HUDEP-2 (cell line): ENCODE measurements around the gene FURIN.
"Not testable (repeated sequence)": the region's sequence is repeated elsewhere in the genome, so short reads cannot be mapped to it uniquely, and the experiment has no call there.

Experiments used
- DNase-seq, 76 experiments: peaks; one replicate each; lab custom pipeline; 2025; ENCODE audit not compliant: unreplicated experiment in 76 of 76; lab: John Stamatoyannopoulos, UW

Gene FURIN

DNA sequence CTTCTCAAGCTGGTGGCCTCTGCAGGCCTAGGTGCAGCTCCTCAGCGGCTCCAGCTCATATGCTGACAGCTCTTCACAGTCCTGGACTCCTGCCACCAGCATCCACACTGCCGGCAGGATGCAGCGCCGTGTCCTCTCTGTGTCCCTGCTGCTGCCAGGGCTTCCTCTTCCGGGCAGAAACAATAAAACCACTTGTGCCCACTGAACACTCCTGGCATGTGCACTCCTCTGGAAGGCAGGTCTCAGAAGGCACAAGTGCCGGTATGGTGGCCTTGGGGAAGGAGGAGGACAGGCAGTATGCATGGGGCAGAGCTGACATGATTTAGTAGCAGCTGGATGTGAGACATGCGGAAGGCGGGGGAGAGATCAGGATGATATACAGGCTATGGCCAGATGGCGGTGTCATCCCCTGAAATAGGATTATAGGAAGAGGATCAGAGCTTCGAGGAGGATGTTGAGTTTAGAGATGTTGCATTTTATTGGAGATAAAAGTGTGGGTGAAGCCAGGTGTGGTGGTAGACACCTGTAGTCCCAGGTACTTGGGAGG is 27.3 kb downstream of the FURIN start:
- peak in 30 of 76 experiments; percentile 3 to 46 (median 16) for DNase-seq

DNA sequence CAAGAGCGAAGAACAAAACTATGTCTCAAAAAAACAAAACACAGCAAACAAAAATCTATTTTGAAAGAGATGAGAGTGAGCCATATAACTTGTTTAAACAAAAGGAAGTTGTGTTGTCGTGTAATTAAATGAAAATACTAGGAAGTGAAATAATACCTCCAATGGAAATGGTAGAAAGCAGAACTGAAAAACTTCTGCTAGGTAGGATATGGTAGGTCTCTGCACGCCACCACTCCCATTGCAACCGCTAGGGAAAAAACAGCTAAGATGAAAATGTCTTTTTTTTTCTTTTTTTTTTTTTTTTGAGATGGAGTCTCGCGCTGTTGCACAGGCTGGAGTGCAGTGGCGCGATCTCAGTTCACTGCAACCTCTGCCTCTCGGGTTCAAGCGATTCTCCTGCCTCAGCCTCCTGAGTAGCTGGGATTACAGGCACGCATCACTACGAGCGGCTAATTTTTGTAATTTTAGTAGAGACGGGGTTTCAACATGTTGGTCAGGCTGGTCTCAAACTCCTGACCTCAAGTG is 28.8 kb downstream of the FURIN start:
- not testable (repeated sequence) for DNase-seq

DNA sequence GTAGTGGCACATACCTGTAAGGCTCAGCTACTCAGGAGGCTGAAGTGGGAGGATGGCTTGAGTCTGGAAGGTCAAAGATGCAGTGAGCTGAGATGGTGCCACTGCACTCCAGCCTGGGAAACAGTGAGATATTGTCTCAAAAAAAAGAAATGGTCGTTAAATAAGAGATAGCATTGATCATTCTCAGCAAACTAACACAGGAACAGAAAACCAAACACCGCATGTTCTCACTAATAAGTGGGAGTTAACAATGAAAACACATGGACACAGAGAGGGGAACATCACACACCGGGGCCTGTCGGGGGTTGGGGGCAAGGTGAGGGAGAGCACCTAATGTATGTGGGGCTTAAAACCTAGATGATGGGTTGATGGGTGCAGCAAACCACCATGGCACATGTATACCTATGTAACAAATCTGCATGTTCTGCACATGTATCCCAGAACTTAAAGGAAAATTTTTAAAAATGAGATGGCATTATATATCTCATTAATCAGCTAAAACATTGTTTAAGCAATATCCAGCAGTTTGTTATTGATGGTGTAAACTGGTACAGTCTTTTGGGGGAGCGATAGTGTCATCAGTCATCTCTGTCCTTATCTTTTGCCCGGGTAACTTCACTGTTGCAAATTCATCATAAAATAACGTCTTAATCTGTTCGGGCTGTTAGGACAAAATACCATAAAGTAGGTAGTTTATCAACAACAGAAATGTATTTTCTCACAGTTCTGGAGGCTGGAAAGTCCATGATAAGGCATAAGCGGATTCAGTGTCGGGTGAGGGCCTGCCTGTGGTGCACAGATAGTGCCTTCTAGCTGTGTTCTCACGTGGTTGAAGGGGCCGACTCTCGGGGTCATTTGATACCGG is 33.0 kb downstream of the FURIN start:
- peak in 75 of 76 experiments; percentile 51 to 99 (median 94) for DNase-seq

DNA sequence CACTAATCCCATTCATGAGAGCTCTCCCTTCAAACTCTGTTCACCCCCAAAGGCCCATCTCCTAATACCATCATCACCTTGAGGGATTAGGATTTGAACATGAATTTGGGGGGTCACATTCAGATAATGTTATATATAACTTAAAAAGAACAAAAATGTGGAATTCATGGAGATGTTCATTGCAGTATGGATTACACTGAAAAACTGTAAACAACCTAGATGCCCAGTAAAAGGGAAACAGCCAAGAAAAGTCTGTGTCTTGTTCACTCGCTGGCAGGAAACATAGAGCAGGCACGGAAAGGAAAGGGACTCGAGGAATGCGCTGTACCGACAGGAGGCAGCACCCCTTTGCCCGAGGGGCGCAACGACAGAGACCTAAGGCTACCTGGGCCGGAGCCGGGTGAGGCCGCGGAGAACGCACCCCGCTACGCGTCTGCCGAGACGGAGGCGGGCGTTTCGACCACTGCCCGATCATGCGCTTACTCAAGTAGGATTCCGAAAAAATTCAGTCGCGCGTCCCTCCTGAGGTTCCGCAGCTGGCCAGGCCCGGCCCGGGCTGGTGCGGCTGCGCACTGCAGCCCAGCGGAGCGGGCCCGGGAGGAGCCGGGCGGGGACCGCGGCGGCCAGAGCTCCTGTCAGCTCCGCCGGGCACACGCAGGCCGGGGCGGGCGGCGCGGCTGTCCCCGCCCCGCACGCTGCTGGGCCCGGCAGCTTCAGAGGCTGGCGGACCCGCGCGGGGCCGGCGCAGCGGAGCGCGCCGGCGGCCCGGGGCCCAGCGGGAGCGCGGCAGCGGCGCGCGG is 33.9 kb downstream of the FURIN start:
- peak in 55 of 76 experiments; percentile 10 to 73 (median 52) for DNase-seq

DNA sequence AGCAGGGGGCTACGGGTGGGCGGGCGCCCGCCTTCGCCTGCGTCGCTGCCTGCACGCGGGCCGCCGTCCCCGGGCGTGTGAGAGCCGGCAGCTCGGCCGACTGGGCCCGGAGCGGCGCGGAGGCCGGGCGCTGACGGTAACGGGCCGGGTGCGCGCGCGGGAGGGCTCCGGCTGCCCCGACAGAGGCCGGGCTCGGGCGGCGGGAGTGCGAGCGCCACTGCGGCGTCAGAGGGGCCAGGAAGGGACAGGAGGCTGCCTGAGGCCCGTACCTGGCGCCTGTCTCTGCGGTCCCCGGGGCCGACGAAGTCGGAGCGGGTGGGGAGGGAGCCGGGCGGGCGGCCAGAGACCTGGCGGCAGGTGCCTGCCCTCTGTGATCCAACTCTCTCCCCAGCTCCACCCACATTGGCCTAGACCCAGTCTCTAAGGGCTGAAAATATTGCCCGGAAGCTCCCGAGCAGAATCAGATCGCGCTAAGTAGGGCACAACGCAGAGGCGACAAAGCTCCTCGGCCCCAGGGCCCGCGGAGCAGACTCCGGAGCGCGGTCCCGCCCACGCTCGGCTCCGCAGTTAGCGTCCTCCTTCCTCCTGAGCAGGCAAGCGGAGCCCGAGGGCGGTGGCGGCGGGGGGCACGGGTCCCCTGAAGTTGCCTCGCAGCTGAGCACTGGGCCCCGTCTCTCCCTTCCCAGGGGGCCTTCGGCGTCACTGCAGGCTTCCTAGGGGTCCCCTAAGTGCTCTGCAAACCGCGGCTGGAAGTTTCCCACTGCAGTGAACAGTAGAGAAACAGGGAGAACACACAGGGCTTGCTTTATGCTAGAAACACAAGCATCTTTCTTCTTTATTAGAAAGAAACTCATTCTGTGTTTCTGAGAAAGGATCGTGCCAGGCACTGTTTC is 34.7 kb downstream of the FURIN start, which contains the start of gene MAN2A2:
Gene MAN2A2 (plus strand): TSS at position 463 of the 893 bp plus-strand sequence. CDS start 906 bp downstream, outside the sequence.
- DNase-seq: peak in 74 of 76 experiments; percentile 25 to 91 (median 80)

DNA sequence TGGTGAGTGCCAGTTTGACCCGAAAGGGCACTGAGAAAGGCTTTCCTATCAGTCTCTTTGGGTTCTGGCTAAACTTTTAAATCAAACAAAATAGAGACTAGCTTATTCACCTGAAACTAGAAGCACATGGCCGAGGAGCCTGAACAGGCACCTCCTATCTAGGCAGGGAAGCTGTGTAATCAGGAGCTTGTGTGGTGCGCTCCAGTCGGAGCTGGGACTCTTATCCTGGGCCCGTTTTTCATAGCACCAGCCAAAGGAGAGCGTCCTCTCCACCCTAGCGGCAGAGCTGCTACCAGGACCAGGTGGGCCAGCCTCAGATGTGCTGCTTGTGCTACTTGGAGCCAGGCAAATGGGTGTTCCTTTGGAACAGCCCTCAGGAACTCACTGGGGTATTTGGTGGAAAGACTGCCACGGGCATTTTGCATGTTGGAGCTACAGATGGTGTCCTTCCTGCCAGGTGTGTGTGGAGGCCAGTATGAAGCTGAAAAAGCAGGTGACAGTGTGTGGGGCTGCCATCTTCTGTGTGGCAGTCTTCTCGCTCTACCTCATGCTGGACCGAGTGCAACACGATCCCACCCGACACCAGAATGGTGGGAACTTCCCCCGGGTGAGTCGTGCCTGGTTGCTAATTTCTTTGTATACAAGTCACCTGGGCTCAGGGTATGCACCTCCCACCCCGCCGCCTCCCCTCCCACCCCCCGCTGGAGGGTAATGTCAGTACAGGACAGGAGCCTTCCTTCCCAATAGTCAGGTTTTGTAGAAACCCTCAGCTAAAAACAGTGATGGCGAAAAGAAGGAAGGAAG is 35.5 kb downstream of the FURIN start:
- peak in 64 of 76 experiments; percentile 11 to 73 (median 46) for DNase-seq

DNA sequence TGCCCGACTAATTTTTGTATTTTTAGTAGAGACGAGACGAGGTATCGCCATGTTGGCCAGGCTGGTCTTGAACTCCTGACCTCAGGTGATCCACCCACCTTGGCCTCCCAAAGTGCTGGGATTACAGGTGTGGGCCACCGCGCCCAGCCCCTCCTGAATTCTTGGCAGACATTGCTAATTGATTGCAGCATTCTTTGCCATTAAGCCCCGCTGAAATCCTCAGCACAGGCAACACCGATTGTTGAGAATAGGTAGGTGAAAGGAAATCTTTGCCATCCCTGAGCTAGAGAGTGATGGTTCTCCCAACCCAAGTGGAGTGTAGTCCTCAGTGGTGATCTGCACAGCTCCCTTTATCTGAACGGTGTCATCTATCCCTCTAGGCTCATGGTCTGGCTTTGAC is 36.4 kb downstream of the FURIN start:
- no peak for DNase-seq

DNA sequence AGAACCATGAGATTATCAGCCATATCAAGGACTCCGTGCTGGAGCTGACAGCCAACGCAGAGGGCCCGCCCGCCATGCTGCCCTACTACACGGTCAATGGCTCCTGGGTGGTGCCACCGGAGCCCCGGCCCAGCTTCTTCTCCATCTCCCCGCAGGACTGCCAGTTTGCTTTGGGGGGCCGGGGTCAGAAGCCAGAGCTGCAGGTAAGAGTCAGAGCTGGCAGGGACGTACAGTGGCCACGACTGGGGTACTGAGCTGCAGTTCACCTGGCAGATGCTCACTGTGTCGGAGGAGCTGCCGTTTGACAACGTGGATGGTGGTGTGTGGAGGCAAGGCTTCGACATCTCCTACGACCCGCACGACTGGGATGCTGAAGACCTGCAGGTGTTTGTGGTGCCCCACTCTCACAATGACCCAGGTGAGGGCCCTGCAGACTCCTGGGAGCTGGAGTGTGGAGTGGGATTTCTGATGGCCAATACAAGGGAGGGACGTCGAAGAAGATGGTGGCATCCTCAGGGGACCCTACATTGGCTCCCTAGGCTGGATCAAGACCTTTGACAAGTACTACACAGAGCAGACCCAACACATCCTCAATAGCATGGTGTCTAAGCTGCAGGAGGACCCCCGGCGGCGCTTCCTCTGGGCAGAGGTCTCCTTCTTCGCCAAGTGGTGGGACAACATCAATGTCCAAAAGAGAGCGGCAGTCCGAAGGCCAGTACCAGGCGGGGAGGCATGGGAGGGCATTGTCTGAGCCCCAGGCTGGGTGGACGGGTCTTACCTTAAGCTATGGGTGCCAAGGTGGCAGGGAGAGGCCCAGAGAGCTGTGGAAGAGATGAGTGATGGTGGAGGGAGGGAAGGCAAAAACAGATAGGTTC is 37.2 kb downstream of the FURIN start:
- DNase-seq: peak in 1 of 76 experiments; percentile 17

DNA sequence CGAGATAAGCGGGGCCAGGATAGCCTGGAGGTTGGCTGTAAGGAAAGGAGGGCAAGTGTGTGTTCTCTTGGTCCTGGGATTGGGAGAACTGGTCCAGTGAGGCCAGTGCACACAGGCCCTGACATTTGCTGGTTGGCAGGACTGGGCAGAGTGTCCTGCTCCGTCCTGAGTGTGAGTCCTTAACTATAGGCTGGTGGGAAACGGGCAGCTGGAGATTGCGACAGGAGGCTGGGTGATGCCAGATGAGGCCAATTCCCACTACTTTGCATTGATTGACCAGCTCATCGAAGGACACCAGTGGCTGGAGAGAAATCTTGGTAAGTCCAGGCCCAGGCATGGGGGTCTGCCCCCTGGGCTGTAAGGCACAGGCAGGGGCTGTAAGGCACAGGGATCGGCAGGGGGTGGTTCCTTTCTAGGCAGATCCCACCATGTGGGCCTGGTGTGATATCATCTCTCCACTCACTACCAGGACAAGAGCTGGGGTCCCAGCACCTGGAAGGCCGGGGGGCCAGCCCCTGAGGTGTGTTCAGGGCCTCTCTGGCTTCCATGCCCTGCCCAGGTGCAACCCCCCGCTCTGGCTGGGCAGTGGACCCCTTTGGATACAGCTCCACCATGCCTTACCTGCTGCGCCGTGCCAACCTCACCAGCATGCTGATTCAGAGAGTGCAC is 37.9 kb downstream of the FURIN start:
- no peak for DNase-seq

DNA sequence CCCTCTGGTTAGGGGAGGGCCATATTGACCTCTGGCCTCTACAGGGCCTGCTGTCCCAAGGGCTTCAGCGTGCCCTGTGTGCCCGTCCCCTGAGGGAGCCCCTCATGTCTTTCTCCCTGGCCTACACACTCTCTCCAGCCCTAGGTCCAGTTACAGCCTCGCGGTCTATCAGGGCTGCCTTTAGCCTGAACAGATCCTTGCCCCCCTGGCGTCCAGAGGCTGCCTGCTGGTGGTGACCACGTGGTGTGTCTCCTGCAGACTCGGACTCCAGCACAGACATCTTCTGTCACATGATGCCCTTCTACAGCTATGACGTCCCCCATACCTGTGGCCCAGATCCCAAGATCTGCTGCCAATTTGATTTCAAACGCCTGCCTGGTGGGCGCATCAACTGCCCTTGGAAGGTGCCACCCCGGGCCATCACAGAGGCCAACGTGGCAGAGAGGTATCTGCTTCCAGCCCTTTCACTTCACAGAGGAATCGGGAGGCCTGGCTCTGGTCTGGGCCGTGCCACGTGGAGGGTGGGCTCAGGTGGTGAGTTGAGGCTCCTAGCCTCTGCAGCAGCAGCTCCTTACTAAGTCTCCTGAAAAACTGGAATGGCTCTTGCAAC is 38.8 kb downstream of the FURIN start:
- no peak for DNase-seq

DNA sequence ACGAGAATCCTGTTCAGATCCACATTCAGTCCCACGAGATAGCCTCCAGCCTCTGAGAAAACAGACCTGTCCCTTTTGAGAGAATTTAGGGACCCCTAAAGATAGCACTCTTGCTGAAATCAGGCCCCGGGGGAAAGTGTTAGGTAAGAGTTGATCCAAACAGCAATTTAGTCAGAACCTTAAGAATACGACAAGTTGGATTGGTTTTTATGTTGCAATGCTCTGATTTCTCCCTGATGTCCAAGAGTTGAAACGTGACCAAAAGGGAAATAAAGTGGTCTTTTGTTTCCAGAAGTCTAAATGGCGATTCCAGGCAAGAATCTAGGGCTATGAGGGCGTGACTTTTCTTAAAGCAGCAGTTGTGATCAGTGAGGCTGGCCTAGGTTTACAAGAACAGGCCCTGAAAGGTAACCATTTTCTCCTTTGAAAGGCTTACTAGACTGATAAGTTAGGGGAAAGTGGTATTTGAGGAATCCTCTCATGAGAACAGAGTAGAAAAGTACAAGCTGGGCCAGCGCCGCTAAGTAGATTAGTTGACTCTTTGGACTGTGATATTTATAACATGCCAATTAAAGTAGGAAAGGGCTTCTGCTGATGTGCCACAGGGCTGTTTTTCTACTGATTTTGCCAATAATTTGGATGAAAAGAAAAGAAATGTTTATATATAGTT is 39.6 kb downstream of the FURIN start:
- DNase-seq: no peak

DNA sequence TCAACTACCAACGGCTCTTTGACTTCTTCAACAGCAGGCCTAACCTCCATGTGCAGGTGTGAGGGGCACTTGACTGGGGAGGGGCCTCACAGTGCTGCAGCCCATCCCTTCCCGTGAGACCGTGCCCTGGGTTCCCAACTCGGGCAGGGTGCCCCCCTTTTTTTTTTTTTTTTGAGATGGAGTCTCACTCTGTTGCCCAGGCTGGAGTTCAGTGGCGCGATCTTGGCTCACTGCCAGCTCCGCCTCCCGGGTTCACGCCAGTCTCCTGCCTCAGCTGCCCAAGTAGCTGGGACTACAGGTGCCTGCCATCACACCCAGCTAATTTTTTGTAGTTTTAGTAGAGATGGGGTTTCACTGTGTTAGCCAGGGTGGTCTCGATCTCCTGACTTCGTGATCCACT is 41.1 kb downstream of the FURIN start:
- DNase-seq: not testable (repeated sequence)

DNA sequence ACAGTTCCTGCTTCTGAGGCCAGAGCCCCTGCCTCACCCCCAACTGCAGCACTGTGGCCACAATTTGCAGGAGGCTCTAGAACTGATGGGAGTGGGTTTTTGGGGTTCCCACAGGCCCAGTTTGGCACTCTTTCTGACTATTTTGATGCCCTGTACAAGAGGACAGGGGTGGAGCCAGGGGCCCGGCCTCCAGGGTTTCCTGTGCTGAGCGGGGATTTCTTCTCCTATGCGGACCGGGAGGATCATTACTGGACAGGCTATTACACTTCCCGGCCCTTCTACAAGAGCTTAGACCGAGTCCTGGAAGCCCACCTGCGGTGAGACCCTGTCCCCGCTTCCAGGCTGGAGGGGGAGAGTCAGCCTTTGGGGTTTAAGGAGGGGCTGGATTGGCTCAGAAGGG is 41.6 kb downstream of the FURIN start:
- no peak for DNase-seq

DNA sequence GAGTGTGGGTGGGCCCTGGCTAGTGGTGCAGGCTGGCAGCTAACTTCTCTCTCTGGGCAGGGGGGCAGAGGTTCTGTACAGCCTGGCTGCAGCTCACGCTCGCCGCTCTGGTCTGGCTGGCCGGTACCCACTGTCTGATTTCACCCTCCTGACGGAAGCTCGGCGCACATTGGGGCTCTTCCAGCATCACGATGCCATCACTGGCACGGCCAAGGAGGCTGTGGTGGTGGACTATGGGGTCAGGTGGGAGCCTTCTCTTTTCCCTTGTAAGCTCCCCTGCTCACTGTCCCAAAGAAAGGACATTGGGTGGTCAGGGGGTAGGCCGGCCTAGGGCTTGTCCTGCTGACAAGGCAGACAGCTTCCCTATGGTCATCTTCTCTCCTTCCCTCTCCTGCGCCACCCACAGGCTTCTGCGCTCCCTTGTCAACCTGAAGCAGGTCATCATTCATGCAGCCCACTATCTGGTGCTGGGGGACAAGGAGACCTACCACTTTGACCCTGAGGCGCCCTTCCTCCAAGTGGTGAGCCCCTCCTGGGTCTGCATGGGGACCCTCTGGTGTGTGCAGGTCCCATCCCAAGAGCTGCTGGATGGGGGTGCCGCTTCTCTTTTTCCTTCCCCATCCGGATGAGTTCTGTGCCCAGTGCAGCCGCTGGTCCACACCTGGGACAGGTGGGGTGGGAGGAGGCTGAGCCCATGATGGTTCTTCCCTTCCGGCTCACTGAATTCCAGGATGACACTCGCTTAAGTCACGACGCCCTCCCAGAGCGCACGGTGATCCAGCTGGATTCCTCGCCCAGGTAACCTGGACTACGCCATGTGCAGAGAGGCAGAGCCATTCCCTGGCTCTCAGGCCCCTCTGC is 42.3 kb downstream of the FURIN start:
- no peak for DNase-seq

DNA sequence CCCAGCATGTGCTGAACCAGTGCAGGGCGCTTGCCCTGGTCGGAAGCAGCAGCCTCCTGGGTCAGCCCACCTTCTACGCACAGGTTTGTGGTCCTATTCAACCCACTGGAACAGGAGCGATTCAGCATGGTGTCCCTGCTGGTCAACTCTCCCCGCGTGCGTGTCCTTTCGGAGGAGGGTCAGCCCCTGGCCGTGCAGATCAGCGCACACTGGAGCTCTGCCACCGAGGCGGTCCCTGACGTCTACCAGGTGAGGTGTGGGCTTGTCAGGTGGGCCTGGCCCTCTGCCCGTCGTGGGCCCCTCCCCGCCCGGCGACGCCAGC is 42.9 kb downstream of the FURIN start:
- no peak for DNase-seq
